ENCODE results near the gene CSNK1G2. TPM values are rescaled to one million over a fixed set of nuclear protein-coding genes. Genes with fewer than 3 reads are reported as not detected.

Gene CSNK1G2
- total RNA-seq, 1 experiment from 2014 or later, result 100.0 TPM

DNA sequence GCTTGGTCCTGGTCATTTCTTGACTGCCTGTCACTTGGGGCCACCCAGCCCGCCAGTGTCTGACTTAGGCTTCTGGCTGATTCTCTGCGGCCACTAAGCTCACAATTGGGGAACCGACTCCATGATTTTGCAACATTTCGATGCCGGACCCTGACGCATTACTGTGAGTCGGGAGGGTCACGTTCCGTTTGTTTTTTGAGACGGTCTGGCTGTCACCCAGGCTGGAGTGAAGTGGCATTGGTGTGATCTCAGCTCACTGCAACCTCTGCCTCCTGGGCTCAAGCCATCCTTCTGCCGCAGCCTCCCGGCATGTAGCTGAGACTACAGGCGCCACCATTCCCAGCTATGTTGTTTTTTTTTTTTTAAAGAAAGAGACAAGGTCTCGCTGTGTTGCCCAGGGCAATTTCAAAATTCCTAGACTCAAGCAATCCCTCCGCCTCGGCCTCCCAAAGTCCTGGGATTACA, 39.0 kb upstream of the CSNK1G2 start:
- H2BK120ac ChIP-seq (ENCODE audit: low read depth, low read length, poor library complexity, severe bottlenecking), result no peak overlapping the region
- no peak overlapping the region for H2BK12ac ChIP-seq (ENCODE audit: insufficient read length, low read depth, low read length)
- no peak overlapping the region for H2BK15ac ChIP-seq (ENCODE audit: low read depth, low read length)
- H3K79me2 ChIP-seq (ENCODE audit: insufficient read depth, low read length), result peaks cover 3% of the 10 kb centered on the region; the same call in 1 of the 2 replicates
- H3K36me3 Mint-ChIP-seq (ENCODE audit: insufficient read depth in 1 of 3, low read depth in 3 of 3), result peaks cover 3 to 5% (median 5%) of the 10 kb centered on the region in 3 experiments; a peak in 3 of 7 replicates
- no peak overlapping the region for H4K8ac ChIP-seq (replicated peaks; ENCODE audit: insufficient read length, low read depth, low read length)
- no peaks in the 10 kb centered on the region; a peak in 2 of 5 replicates for H3K9me3 Mint-ChIP-seq
- H3K27ac ChIP-seq (ENCODE audit: insufficient read length, low read depth, low read length), result no peak overlapping the region
- H2AK5ac ChIP-seq (ENCODE audit: insufficient read length, low read length), result no peak overlapping the region
- peaks cover 6% of the 10 kb centered on the region for H3K23me2 ChIP-seq (ENCODE audit: insufficient read length, low read depth, low read length, poor library complexity, severe bottlenecking)
- H3K23ac ChIP-seq (ENCODE audit: insufficient read length, low read depth, low read length), result no peak overlapping the region
- peaks cover 12% of the 10 kb centered on the region for H3K27me3 Mint-ChIP-seq (ENCODE audit: low read depth)
- no peak overlapping the region for H3K14ac ChIP-seq (ENCODE audit: insufficient read depth, low read length)
- no peaks in the 10 kb centered on the region for H3K79me1 ChIP-seq (ENCODE audit: insufficient read depth, low read depth, low read length, poor library complexity, severe bottlenecking)
- H3K18ac ChIP-seq (ENCODE audit: insufficient read length, low read depth, low read length), result no peak overlapping the region
- H3K4me1 Mint-ChIP-seq, result peaks cover 16 to 22% of the 10 kb centered on the region in 2 experiments
- H4K20me1 ChIP-seq (ENCODE audit: control insufficient read depth, insufficient read depth, insufficient read length), result no peaks in the 10 kb centered on the region
- no peak overlapping the region for H3K56ac ChIP-seq (ENCODE audit: insufficient read length, low read depth, low read length)
- H3K4me3 Mint-ChIP-seq, result no peak overlapping the region
- WGBS (ENCODE audit: extremely low coverage, insufficient read length, low lambda C conversion rate), result no CpG with 5 or more reads among the region's 16 CpGs
- no peak overlapping the region for H2BK20ac ChIP-seq (ENCODE audit: low read depth, low read length, poor library complexity, severe bottlenecking)
- H3K27me3 ChIP-seq (ENCODE audit: insufficient read depth, low read length), result no peaks in the 10 kb centered on the region
- TF ChIP-seq, protein P1, sequence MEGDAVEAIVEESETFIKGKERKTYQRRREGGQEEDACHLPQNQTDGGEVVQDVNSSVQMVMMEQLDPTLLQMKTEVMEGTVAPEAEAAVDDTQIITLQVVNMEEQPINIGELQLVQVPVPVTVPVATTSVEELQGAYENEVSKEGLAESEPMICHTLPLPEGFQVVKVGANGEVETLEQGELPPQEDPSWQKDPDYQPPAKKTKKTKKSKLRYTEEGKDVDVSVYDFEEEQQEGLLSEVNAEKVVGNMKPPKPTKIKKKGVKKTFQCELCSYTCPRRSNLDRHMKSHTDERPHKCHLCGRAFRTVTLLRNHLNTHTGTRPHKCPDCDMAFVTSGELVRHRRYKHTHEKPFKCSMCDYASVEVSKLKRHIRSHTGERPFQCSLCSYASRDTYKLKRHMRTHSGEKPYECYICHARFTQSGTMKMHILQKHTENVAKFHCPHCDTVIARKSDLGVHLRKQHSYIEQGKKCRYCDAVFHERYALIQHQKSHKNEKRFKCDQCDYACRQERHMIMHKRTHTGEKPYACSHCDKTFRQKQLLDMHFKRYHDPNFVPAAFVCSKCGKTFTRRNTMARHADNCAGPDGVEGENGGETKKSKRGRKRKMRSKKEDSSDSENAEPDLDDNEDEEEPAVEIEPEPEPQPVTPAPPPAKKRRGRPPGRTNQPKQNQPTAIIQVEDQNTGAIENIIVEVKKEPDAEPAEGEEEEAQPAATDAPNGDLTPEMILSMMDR (conservative IDR thresholded peaks at IDR 0.05), result no peak
- H4K5ac ChIP-seq (ENCODE audit: insufficient read length, low read depth, low read length), result no peak overlapping the region
- H4K91ac ChIP-seq (ENCODE audit: insufficient read length, low read depth, low read length), result no peak overlapping the region
- H2AFZ ChIP-seq (ENCODE audit: low read length), result no peak overlapping the region
- H3K4me2 ChIP-seq (ENCODE audit: insufficient read depth, insufficient read length, low read length), result no peak overlapping the region
- H3K4ac ChIP-seq (ENCODE audit: low read depth, low read length), result no peak overlapping the region
- H2BK5ac ChIP-seq (ENCODE audit: insufficient read length, low read length), result no peak overlapping the region
- no peaks in the 10 kb centered on the region for H3K9me3 ChIP-seq (ENCODE audit: control insufficient read depth, low read depth, low read length)
- no peak overlapping the region for H3K27ac Mint-ChIP-seq
- 0 out of 2 replicates have a peak, but pooled peaks cover 2% of the 10 kb centered on the region for H3K4me1 ChIP-seq (ENCODE audit: insufficient read depth, low read length)
- no peak overlapping the region for H3T11ph ChIP-seq (ENCODE audit: low read length)
- no peak for DNase-seq
- H3K9ac ChIP-seq (ENCODE audit: extremely low read depth, insufficient read length, low read length), result no peak overlapping the region
